WTC11 (cell line): ENCODE measurements around the gene FRYL. TPM values are rescaled to one million over a fixed set of nuclear protein-coding genes. Genes with fewer than 3 reads are reported as not detected.

Source experiments
- ATAC-seq: fragments of 200-7000 bp; cut with Tn5 transposase; 2 replicates; pipeline ENCODE4 v1.10.0; 2021; ENCODE audit warnings: mild to moderate bottlenecking, moderate library complexity
- CTCF ChIA-PET: fragments of 300-600 bp; sonication (Branson Sonifier 250); formaldehyde crosslinking; loops from one replicate; lab custom pipeline; 2021; ENCODE audit warnings: antibody characterized with exemption; lab: Charles Lee
- POLR2A ChIA-PET: fragments of 350-600 bp; sonication (Branson Sonifier 250); formaldehyde crosslinking; loops from one replicate; lab custom pipeline; 2021; ENCODE audit warnings: antibody characterized with exemption; lab: Charles Lee
- DNase-seq: peaks from one replicate; pipeline ENCODE4 v3.0.0; 2021; ENCODE audit warnings: low spot score
- H3K27ac Mint-ChIP-seq: 2 replicates; pipeline ENCODE4 v1.8.0; 2021; ENCODE audit warnings: mixed read lengths
- H3K27me3 Mint-ChIP-seq: 2 replicates; pipeline ENCODE4 v1.8.0; 2021; ENCODE audit warnings: low read depth, mild to moderate bottlenecking, moderate library complexity, mixed read lengths
- H3K36me3 Mint-ChIP-seq: 2 replicates; pipeline ENCODE4 v1.8.0; 2021; ENCODE audit warnings: mixed read lengths
- H3K4me1 Mint-ChIP-seq: 2 replicates; pipeline ENCODE4 v1.8.0; 2022; ENCODE audit warnings: mixed read lengths
- H3K4me3 Mint-ChIP-seq: 2 replicates; pipeline ENCODE4 v1.8.0; 2021; ENCODE audit warnings: mild to moderate bottlenecking, moderate library complexity, mixed read lengths
- H3K9me3 Mint-ChIP-seq: 2 replicates; pipeline ENCODE4 v1.8.0; 2021; ENCODE audit warnings: mixed read lengths
- EMX1 ChIP-seq: fragments of 250-450 bp; sonication (Bioruptor Pico); IDR thresholded peaks from 2 replicates; pipeline ENCODE4 v1.8.0; 2021; ENCODE audit warnings: mild to moderate bottlenecking
- FOXJ3 ChIP-seq: sonication (generic); formaldehyde crosslinking; IDR thresholded peaks from 2 replicates; pipeline ENCODE4 v1.9.0; 2021; ENCODE audit warnings: missing genetic modification reagents, mild to moderate bottlenecking, borderline replicate concordance
- GABPB1 ChIP-seq: sonication (generic); formaldehyde crosslinking; IDR thresholded peaks from 2 replicates; pipeline ENCODE4 v1.8.1; 2023; ENCODE audit warnings: mild to moderate bottlenecking, missing genetic modification reagents
- HMGA2 ChIP-seq: fragments of 250-450 bp; sonication (Bioruptor Pico); IDR thresholded peaks from 2 replicates; pipeline ENCODE4 v1.4.0; 2021; ENCODE audit warnings: mild to moderate bottlenecking, moderate library complexity
- NR1H2 ChIP-seq: sonication (generic); formaldehyde crosslinking; IDR thresholded peaks from 2 replicates; pipeline ENCODE4 v1.9.0; 2021; ENCODE audit warnings: mild to moderate bottlenecking, moderate library complexity, missing genetic modification reagents
- RORB ChIP-seq: fragments of 250-450 bp; sonication (Bioruptor Pico); IDR thresholded peaks from 2 replicates; pipeline ENCODE4 v1.9.0; 2021; ENCODE audit warnings: mild to moderate bottlenecking
- ZNF121 ChIP-seq: sonication (generic); formaldehyde crosslinking; IDR thresholded peaks from 2 replicates; pipeline ENCODE4 v1.8.0; 2023; ENCODE audit warnings: missing genetic modification reagents
- ZNF416 ChIP-seq: fragments of 250-450 bp; sonication (Bioruptor Pico); IDR thresholded peaks from 2 replicates; pipeline ENCODE4 v1.9.0; 2021; ENCODE audit warnings: mild to moderate bottlenecking, inconsistent platforms
- total RNA-seq: library from RNA; stranded (reverse); gene quantifications from 3 replicates; pipeline ENCODE4 v1.2.3, GENCODE V29; 2021
- TF ChIP-seq, protein P1 (sequence below): sonication (generic); formaldehyde crosslinking; IDR thresholded peaks from 2 replicates; pipeline ENCODE4 v1.8.0; 2022; ENCODE audit warnings: mild to moderate bottlenecking, missing genetic modification reagents
- TF ChIP-seq, protein P2 (sequence below): sonication (generic); formaldehyde crosslinking; IDR thresholded peaks from 2 replicates; pipeline ENCODE4 v1.8.0; 2023; ENCODE audit warnings: missing genetic modification reagents
- TF ChIP-seq, protein P3 (sequence below): fragments of 250-450 bp; sonication (Bioruptor Pico); conservative IDR thresholded peaks from 2 replicates; pipeline ENCODE4 v1.9.0; 2021; ENCODE audit warnings: mild to moderate bottlenecking
- TF ChIP-seq, protein P4 (sequence below): sonication (generic); formaldehyde crosslinking; IDR thresholded peaks from 2 replicates; pipeline ENCODE4 v1.8.1; 2022; ENCODE audit warnings: mild to moderate bottlenecking, moderate library complexity, missing genetic modification reagents
- TF ChIP-seq, protein P5 (sequence below): sonication (generic); formaldehyde crosslinking; conservative IDR thresholded peaks from 2 replicates; pipeline ENCODE4 v1.8.1; 2022; ENCODE audit warnings: mild to moderate bottlenecking, missing genetic modification reagents
- TF ChIP-seq, protein P6 (sequence below): sonication (generic); formaldehyde crosslinking; IDR thresholded peaks from 2 replicates; pipeline ENCODE4 v1.8.0; 2023; ENCODE audit warnings: missing genetic modification reagents, mild to moderate bottlenecking, borderline replicate concordance
- TF ChIP-seq, protein P7 (sequence below): fragments of 250-450 bp; sonication (Bioruptor Pico); IDR thresholded peaks from 2 replicates; pipeline ENCODE4 v1.8.0; 2021; ENCODE audit warnings: mild to moderate bottlenecking
- TF ChIP-seq, protein P8 (sequence below): fragments of 250-450 bp; sonication (Bioruptor Pico); IDR thresholded peaks from 2 replicates; pipeline ENCODE4 v1.9.0; 2021; ENCODE audit warnings: mild to moderate bottlenecking
- TF ChIP-seq, protein P9 (sequence below): fragments of 200-600 bp; IDR thresholded peaks from 2 replicates; pipeline ENCODE4 v1.8.0; 2022; ENCODE audit warnings: antibody characterized with exemption
- TF ChIP-seq, protein P10 (sequence below): sonication (generic); formaldehyde crosslinking; IDR thresholded peaks from 2 replicates; pipeline ENCODE4 v1.8.0; 2022; ENCODE audit warnings: mild to moderate bottlenecking, missing genetic modification reagents
- TF ChIP-seq, protein P11 (sequence below): fragments of 250-450 bp; sonication (Bioruptor Pico); IDR thresholded peaks from 2 replicates; pipeline ENCODE4 v1.9.0; 2021; ENCODE audit warnings: mild to moderate bottlenecking

Gene FRYL
- total RNA-seq, 1 experiment from 2014 or later = 38.7 TPM

DNA sequence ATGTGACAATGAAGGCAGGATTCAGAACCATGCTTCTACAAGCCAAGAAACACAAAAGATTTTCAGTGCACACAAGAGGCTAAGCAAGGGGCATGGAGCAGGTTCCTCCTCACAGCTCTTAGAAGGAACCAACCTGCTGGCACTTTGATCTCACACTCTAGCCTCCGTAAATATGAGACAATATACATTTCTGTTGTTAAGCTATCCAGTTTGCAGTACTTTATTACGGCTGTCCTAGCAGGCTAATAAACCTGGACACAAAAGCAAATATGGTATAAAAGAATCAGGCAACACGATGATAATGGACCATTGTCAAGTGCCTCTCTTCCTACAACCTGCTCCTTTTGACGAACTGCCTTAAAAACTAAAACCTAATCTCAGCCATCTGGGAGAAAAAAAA is 175.6 kb downstream of the FRYL start (continued):
- TF ChIP-seq GABPB1 (CRISPR knock-in tag) = no peak
- TF ChIP-seq, protein P1, sequence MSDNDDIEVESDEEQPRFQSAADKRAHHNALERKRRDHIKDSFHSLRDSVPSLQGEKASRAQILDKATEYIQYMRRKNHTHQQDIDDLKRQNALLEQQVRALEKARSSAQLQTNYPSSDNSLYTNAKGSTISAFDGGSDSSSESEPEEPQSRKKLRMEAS (CRISPR knock-in tag) = no peak
- TF ChIP-seq EMX1 (CRISPR knock-in tag) = no peak
- TF ChIP-seq, protein P2, sequence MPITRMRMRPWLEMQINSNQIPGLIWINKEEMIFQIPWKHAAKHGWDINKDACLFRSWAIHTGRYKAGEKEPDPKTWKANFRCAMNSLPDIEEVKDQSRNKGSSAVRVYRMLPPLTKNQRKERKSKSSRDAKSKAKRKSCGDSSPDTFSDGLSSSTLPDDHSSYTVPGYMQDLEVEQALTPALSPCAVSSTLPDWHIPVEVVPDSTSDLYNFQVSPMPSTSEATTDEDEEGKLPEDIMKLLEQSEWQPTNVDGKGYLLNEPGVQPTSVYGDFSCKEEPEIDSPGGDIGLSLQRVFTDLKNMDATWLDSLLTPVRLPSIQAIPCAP = no peak
- no peak for TF ChIP-seq HMGA2 (CRISPR knock-in tag)
- TF ChIP-seq FOXJ3 (CRISPR knock-in tag) = no peak
- TF ChIP-seq, protein P3, sequence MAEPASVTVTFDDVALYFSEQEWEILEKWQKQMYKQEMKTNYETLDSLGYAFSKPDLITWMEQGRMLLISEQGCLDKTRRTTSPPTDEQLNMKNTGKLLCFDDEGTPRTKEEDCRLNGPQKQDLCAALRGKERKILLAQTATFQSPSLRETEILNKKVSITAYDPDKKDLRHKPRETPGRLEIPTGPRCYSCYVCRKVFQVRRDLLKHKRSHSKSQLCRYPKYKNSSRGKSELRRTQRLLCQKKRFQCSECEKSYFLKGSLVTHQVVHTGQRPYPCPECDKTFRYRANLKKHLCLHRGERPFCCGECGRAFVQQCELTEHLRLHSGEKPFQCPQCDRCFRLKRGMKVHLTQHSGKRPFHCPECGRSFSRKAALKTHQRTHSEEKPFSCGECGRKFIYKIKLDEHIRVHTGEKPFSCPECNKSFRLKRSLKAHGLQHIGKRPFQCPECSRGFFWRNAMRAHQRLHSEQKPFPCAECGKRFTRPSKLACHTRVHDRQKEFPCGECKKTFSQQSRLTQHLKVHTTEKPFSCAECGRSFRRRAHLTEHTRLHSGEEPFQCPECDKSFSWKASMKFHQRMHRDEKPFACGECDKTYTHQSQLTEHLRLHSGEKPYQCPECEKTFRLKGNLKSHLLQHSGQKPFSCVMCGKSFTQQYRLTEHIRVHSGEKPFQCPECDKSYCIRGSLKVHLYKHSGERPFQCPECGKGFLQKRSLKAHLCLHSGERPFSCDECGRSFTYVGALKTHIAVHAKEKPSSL (CRISPR knock-in tag) = no peak
- TF ChIP-seq, protein P4, sequence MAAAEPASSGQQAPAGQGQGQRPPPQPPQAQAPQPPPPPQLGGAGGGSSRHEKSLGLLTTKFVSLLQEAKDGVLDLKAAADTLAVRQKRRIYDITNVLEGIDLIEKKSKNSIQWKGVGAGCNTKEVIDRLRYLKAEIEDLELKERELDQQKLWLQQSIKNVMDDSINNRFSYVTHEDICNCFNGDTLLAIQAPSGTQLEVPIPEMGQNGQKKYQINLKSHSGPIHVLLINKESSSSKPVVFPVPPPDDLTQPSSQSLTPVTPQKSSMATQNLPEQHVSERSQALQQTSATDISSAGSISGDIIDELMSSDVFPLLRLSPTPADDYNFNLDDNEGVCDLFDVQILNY = no peak
- TF ChIP-seq, all 79 proteins: peak for 0

DNA sequence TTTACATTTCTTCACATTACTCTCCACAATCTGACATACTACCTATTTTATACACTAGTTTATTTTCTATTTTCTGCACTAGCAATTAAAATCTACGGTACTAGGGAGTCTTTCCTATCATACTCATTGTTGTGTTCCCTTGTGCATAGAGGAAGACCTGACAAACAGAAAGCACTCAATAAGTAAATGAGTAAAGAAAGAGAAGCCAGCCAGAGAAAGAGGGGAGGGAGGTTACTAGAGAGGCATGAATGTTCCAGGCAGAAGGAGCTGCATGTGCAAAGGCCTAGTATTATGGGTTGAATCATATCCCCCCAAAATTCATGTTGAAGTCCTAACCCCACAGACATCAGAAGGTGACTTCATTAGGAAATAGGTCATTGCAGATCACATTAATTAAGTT is 176.0 kb downstream of the FRYL start:
- H3K9me3 Mint-ChIP-seq = no peaks in the 10 kb centered on the region
- no peaks in the 10 kb centered on the region for H3K27me3 Mint-ChIP-seq
- peaks cover 3% of the 10 kb centered on the region; the same call in 1 of the 2 replicates for H3K4me1 Mint-ChIP-seq
- no peak overlapping the region for H3K4me3 Mint-ChIP-seq
- ChIA-PET CTCF (interaction anchor here (0.9 kb wide), 1 partner anchor 25 kb away, joined by 3 read pairs; no protein-coding TSS in a partner anchor), POLR2A (no interaction called here)
- H3K36me3 Mint-ChIP-seq = no peaks in the 10 kb centered on the region
- no peak for DNase-seq
- no peak for ATAC-seq
- H3K27ac Mint-ChIP-seq = no peak overlapping the region
- TF ChIP-seq NR1H2 (CRISPR knock-in tag) = no peak
- TF ChIP-seq, protein P5, sequence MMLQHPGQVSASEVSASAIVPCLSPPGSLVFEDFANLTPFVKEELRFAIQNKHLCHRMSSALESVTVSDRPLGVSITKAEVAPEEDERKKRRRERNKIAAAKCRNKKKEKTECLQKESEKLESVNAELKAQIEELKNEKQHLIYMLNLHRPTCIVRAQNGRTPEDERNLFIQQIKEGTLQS (CRISPR knock-in tag) = no peak
- TF ChIP-seq ZNF416 (CRISPR knock-in tag) = no peak
- TF ChIP-seq, protein P6, sequence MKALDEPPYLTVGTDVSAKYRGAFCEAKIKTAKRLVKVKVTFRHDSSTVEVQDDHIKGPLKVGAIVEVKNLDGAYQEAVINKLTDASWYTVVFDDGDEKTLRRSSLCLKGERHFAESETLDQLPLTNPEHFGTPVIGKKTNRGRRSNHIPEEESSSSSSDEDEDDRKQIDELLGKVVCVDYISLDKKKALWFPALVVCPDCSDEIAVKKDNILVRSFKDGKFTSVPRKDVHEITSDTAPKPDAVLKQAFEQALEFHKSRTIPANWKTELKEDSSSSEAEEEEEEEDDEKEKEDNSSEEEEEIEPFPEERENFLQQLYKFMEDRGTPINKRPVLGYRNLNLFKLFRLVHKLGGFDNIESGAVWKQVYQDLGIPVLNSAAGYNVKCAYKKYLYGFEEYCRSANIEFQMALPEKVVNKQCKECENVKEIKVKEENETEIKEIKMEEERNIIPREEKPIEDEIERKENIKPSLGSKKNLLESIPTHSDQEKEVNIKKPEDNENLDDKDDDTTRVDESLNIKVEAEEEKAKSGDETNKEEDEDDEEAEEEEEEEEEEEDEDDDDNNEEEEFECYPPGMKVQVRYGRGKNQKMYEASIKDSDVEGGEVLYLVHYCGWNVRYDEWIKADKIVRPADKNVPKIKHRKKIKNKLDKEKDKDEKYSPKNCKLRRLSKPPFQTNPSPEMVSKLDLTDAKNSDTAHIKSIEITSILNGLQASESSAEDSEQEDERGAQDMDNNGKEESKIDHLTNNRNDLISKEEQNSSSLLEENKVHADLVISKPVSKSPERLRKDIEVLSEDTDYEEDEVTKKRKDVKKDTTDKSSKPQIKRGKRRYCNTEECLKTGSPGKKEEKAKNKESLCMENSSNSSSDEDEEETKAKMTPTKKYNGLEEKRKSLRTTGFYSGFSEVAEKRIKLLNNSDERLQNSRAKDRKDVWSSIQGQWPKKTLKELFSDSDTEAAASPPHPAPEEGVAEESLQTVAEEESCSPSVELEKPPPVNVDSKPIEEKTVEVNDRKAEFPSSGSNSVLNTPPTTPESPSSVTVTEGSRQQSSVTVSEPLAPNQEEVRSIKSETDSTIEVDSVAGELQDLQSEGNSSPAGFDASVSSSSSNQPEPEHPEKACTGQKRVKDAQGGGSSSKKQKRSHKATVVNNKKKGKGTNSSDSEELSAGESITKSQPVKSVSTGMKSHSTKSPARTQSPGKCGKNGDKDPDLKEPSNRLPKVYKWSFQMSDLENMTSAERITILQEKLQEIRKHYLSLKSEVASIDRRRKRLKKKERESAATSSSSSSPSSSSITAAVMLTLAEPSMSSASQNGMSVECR = no peak
- TF ChIP-seq, protein P7, sequence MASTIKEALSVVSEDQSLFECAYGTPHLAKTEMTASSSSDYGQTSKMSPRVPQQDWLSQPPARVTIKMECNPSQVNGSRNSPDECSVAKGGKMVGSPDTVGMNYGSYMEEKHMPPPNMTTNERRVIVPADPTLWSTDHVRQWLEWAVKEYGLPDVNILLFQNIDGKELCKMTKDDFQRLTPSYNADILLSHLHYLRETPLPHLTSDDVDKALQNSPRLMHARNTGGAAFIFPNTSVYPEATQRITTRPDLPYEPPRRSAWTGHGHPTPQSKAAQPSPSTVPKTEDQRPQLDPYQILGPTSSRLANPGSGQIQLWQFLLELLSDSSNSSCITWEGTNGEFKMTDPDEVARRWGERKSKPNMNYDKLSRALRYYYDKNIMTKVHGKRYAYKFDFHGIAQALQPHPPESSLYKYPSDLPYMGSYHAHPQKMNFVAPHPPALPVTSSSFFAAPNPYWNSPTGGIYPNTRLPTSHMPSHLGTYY (CRISPR knock-in tag) = no peak
- TF ChIP-seq, protein P8, sequence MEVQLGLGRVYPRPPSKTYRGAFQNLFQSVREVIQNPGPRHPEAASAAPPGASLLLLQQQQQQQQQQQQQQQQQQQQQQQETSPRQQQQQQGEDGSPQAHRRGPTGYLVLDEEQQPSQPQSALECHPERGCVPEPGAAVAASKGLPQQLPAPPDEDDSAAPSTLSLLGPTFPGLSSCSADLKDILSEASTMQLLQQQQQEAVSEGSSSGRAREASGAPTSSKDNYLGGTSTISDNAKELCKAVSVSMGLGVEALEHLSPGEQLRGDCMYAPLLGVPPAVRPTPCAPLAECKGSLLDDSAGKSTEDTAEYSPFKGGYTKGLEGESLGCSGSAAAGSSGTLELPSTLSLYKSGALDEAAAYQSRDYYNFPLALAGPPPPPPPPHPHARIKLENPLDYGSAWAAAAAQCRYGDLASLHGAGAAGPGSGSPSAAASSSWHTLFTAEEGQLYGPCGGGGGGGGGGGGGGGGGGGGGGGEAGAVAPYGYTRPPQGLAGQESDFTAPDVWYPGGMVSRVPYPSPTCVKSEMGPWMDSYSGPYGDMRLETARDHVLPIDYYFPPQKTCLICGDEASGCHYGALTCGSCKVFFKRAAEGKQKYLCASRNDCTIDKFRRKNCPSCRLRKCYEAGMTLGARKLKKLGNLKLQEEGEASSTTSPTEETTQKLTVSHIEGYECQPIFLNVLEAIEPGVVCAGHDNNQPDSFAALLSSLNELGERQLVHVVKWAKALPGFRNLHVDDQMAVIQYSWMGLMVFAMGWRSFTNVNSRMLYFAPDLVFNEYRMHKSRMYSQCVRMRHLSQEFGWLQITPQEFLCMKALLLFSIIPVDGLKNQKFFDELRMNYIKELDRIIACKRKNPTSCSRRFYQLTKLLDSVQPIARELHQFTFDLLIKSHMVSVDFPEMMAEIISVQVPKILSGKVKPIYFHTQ (CRISPR knock-in tag) = no peak
- TF ChIP-seq, protein P9, sequence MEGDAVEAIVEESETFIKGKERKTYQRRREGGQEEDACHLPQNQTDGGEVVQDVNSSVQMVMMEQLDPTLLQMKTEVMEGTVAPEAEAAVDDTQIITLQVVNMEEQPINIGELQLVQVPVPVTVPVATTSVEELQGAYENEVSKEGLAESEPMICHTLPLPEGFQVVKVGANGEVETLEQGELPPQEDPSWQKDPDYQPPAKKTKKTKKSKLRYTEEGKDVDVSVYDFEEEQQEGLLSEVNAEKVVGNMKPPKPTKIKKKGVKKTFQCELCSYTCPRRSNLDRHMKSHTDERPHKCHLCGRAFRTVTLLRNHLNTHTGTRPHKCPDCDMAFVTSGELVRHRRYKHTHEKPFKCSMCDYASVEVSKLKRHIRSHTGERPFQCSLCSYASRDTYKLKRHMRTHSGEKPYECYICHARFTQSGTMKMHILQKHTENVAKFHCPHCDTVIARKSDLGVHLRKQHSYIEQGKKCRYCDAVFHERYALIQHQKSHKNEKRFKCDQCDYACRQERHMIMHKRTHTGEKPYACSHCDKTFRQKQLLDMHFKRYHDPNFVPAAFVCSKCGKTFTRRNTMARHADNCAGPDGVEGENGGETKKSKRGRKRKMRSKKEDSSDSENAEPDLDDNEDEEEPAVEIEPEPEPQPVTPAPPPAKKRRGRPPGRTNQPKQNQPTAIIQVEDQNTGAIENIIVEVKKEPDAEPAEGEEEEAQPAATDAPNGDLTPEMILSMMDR = no peak
- TF ChIP-seq, protein P10, sequence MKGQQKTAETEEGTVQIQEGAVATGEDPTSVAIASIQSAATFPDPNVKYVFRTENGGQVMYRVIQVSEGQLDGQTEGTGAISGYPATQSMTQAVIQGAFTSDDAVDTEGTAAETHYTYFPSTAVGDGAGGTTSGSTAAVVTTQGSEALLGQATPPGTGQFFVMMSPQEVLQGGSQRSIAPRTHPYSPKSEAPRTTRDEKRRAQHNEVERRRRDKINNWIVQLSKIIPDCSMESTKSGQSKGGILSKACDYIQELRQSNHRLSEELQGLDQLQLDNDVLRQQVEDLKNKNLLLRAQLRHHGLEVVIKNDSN (CRISPR knock-in tag) = no peak
- no peak for TF ChIP-seq ZNF121
- TF ChIP-seq, protein P11, sequence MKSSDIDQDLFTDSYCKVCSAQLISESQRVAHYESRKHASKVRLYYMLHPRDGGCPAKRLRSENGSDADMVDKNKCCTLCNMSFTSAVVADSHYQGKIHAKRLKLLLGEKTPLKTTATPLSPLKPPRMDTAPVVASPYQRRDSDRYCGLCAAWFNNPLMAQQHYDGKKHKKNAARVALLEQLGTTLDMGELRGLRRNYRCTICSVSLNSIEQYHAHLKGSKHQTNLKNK (CRISPR knock-in tag) = no peak
- TF ChIP-seq RORB (CRISPR knock-in tag) = no peak
- TF ChIP-seq, protein P4 = no peak
